ENCODE results near the gene PEX14. TPM values are rescaled to one million over a fixed set of nuclear protein-coding genes. Genes with fewer than 3 reads are reported as not detected.

The PEX14 gene
- total and polyA plus RNA-seq, 10 of the 15 experiments (the other 5 are each of a cell fraction or from before 2014, with no cell fraction given) = 1.4 to 23.2 (median 12.0) TPM

DNA sequence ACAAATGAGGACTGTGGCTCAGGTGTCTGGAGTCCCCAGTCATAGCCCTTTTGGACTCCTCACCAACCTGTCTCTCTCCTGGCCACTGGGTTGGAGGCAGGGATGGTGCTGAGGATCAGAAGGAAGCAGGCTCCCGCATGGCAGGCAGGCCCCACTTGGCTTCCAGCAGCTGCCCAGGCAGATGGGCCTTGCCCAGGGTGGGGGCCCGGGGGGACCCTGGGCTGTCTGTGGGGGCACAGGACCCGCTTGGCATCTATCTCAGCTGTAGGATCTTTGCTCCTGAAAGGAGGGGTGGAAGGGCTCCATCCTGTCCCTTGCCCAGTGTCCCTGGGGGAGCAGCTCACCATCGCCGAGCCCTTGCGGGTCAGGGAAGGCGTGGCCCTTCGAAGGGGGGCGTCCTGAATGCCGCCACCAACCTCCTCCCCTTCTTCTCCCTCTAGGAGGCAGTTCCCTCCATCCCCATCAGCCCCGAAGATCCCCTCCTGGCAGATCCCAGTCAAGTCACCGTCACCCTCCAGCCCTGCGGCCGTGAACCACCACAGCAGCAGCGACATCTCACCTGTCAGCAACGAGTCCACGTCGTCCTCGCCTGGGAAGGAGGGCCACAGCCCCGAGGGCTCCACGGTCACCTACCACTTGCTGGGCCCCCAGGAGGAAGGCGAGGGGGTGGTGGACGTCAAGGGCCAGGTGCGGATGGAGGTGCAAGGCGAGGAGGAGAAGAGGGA lies 154.5 kb downstream of the PEX14 start:
- Histone ChIP-seq H3K27me3 (replicated peaks in 1 of 2; ENCODE audit: control insufficient read depth in 2 of 2, insufficient read depth in 2 of 2, low read length in 1 of 2) (no peaks in the 10 kb centered on the region), H3K4me3 (no peak overlapping the region), H2AFZ (ENCODE audit: control insufficient read depth, low read depth, low read length) (no peak overlapping the region), H3K9me3 (replicated peaks; ENCODE audit: control insufficient read depth, insufficient read depth, low read length) (no peaks in the 10 kb centered on the region), H3K4me2 (ENCODE audit: control insufficient read depth, insufficient read depth) (no peak overlapping the region), H3K79me2 (ENCODE audit: control insufficient read depth, insufficient read depth, low read length) (no peaks in the 10 kb centered on the region), H3K9ac (ENCODE audit: control insufficient read depth, insufficient read depth, low read length) (no peak overlapping the region), H3K4me1 (ENCODE audit: control insufficient read depth, insufficient read depth, low read length) (no peaks in the 10 kb centered on the region), H4K20me1 (ENCODE audit: control insufficient read depth, insufficient read depth) (no peaks in the 10 kb centered on the region), H3K36me3 (ENCODE audit: control insufficient read depth in 2 of 2, insufficient read depth in 2 of 2, low read length in 1 of 2) (peaks cover 2 to 8% of the 10 kb centered on the region in 2 experiments; a peak in 2 of 4 replicates), H3K27ac (ENCODE audit: control insufficient read depth, insufficient read depth) (no peak overlapping the region)
- TF ChIP-seq GABPA (IDR thresholded peaks at IDR 0.05; ENCODE audit: low read depth) (no peak), NR2C2 (IDR thresholded peaks at IDR 0.05; ENCODE audit: borderline replicate concordance, control insufficient read depth, insufficient read length, low read depth) (no peak), HDAC2 (IDR thresholded peaks at IDR 0.05) (no peak), NFIC (IDR thresholded peaks at IDR 0.05; ENCODE audit: low read depth, low read length) (no peak), SIX5 (IDR thresholded peaks at IDR 0.05; ENCODE audit: low read depth, low read length, severe bottlenecking) (no peak), CHD2 (IDR thresholded peaks at IDR 0.05; ENCODE audit: borderline replicate concordance, low read depth, low read length) (no peak), SUZ12 (IDR thresholded peaks at IDR 0.05; ENCODE audit: unreplicated experiment) (no peak), RBBP5 (conservative IDR thresholded peaks at IDR 0.05) (no peak), RAD51 (IDR thresholded peaks at IDR 0.05) (no peak), SREBF1 (IDR thresholded peaks at IDR 0.05; ENCODE audit: low read length) (no peak), BACH1 (IDR thresholded peaks at IDR 0.05; ENCODE audit: borderline replicate concordance) (no peak)
- TF ChIP-seq, protein P1, sequence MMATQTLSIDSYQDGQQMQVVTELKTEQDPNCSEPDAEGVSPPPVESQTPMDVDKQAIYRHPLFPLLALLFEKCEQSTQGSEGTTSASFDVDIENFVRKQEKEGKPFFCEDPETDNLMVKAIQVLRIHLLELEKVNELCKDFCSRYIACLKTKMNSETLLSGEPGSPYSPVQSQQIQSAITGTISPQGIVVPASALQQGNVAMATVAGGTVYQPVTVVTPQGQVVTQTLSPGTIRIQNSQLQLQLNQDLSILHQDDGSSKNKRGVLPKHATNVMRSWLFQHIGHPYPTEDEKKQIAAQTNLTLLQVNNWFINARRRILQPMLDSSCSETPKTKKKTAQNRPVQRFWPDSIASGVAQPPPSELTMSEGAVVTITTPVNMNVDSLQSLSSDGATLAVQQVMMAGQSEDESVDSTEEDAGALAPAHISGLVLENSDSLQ (IDR thresholded peaks at IDR 0.05) = no peak
- TF ChIP-seq, protein P2, sequence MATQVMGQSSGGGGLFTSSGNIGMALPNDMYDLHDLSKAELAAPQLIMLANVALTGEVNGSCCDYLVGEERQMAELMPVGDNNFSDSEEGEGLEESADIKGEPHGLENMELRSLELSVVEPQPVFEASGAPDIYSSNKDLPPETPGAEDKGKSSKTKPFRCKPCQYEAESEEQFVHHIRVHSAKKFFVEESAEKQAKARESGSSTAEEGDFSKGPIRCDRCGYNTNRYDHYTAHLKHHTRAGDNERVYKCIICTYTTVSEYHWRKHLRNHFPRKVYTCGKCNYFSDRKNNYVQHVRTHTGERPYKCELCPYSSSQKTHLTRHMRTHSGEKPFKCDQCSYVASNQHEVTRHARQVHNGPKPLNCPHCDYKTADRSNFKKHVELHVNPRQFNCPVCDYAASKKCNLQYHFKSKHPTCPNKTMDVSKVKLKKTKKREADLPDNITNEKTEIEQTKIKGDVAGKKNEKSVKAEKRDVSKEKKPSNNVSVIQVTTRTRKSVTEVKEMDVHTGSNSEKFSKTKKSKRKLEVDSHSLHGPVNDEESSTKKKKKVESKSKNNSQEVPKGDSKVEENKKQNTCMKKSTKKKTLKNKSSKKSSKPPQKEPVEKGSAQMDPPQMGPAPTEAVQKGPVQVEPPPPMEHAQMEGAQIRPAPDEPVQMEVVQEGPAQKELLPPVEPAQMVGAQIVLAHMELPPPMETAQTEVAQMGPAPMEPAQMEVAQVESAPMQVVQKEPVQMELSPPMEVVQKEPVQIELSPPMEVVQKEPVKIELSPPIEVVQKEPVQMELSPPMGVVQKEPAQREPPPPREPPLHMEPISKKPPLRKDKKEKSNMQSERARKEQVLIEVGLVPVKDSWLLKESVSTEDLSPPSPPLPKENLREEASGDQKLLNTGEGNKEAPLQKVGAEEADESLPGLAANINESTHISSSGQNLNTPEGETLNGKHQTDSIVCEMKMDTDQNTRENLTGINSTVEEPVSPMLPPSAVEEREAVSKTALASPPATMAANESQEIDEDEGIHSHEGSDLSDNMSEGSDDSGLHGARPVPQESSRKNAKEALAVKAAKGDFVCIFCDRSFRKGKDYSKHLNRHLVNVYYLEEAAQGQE (IDR thresholded peaks at IDR 0.05; ENCODE audit: low read depth, low read length) = no peak
- TF ChIP-seq, protein P3, sequence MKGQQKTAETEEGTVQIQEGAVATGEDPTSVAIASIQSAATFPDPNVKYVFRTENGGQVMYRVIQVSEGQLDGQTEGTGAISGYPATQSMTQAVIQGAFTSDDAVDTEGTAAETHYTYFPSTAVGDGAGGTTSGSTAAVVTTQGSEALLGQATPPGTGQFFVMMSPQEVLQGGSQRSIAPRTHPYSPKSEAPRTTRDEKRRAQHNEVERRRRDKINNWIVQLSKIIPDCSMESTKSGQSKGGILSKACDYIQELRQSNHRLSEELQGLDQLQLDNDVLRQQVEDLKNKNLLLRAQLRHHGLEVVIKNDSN (IDR thresholded peaks at IDR 0.05; ENCODE audit: borderline replicate concordance, extremely low read length, insufficient read depth, low read depth, low read length) = no peak
- ChIA-PET CTCF (no interaction called here), POLR2A (no interaction called here), RAD21 (ENCODE audit: unreplicated experiment) (no interaction called here), SMC1A (ENCODE audit: uncharacterized antibody, unreplicated experiment) (interaction anchor here (1.1 kb wide), 1 partner anchor 118 kb away, joined by 3 read pairs; no protein-coding TSS in a partner anchor)
- 88% methylated on average over 20 of the region's 25 CpGs for WGBS (ENCODE audit: insufficient coverage, insufficient replicate concordance, low lambda C conversion rate, missing lambda C conversion rate)
- in situ Hi-C loops (cut with MboI) = no loop called here
- DNase-seq (ENCODE audit: low read depth, low spot score) = no peak
- no TSS peak for BruUV-seq (replicated peaks)
- FAIRE-seq = no peak
- intact Hi-C loops (cut with micrococcal nuclease; ENCODE audit: unreplicated experiment) = no loop called here
- ATAC-seq = no peak
